Measurements from ENCODE around the gene GBE1.
A peak's percentile ranks its signal among the peaks of the same experiment; 100 is the strongest.

GBE1 gene

GRCh38 chr3:81760924-81761903 lies at the start of gene GBE1:
Gene GBE1 (minus strand): TSS chr3:81761645. CDS start chr3:81761517, 128 bp downstream.
- Histone ChIP-seq H3K9me3 (ENCODE audit: control insufficient read depth, low read depth, low read length) (no peaks in the 10 kb centered on the region), H3K4me3 (ENCODE audit: low read length) (peak within 1 kb of the TSS; percentile 76), H3K9ac (ENCODE audit: low read length) (peak within 1 kb of the TSS; percentile 85), H3K4me1 (ENCODE audit: control insufficient read depth, low read depth, low read length) (peaks cover 7% of the 10 kb centered on the region), H3K27ac (ENCODE audit: low read length) (peak within 1 kb of the TSS; percentile 82), H3K36me3 (ENCODE audit: control insufficient read depth, low read depth, low read length) (no peaks in the 10 kb centered on the region), H3K27me3 (ENCODE audit: control insufficient read depth, insufficient read depth, low read length) (no peaks in the 10 kb centered on the region)

- no peak overlapping the region for H3K9ac ChIP-seq (ENCODE audit: low read length)
- H3K27me3 ChIP-seq (ENCODE audit: control insufficient read depth, insufficient read depth, low read length): no peaks in the 10 kb centered on the region
- no peaks in the 10 kb centered on the region for H3K36me3 ChIP-seq (ENCODE audit: control insufficient read depth, low read depth, low read length)
- H3K27ac ChIP-seq (ENCODE audit: low read length): no peak overlapping the region
- H3K4me1 ChIP-seq (ENCODE audit: control insufficient read depth, low read depth, low read length): no peaks in the 10 kb centered on the region
- H3K9me3 ChIP-seq (ENCODE audit: control insufficient read depth, low read depth, low read length): no peaks in the 10 kb centered on the region
- no peak overlapping the region for H3K4me3 ChIP-seq (ENCODE audit: low read length)
These were observed 47.5 kb upstream of the GBE1 start for GRCh38 chr3:81808900-81809299.

- no peak overlapping the region for H3K27ac ChIP-seq (ENCODE audit: low read length)
- no peaks in the 10 kb centered on the region for H3K36me3 ChIP-seq (ENCODE audit: control insufficient read depth, low read depth, low read length)
- H3K9me3 ChIP-seq (ENCODE audit: control insufficient read depth, low read depth, low read length): no peaks in the 10 kb centered on the region
- no peak overlapping the region for H3K9ac ChIP-seq (ENCODE audit: low read length)
- H3K4me3 ChIP-seq (ENCODE audit: low read length): no peak overlapping the region
- H3K27me3 ChIP-seq (ENCODE audit: control insufficient read depth, insufficient read depth, low read length): no peaks in the 10 kb centered on the region
- H3K4me1 ChIP-seq (ENCODE audit: control insufficient read depth, low read depth, low read length): no peaks in the 10 kb centered on the region
These were observed 38.0 kb upstream of the GBE1 start for GRCh38 chr3:81799403-81799802.

- no peak overlapping the region for H3K4me3 ChIP-seq (ENCODE audit: low read length)
- no peak overlapping the region for H3K27ac ChIP-seq (ENCODE audit: low read length)
- no peak overlapping the region for H3K9ac ChIP-seq (ENCODE audit: low read length)
- H3K9me3 ChIP-seq (ENCODE audit: control insufficient read depth, low read depth, low read length): no peaks in the 10 kb centered on the region
- H3K36me3 ChIP-seq (ENCODE audit: control insufficient read depth, low read depth, low read length): no peaks in the 10 kb centered on the region
- no peaks in the 10 kb centered on the region for H3K4me1 ChIP-seq (ENCODE audit: control insufficient read depth, low read depth, low read length)
- H3K27me3 ChIP-seq (ENCODE audit: control insufficient read depth, insufficient read depth, low read length): no peaks in the 10 kb centered on the region
These were observed 32.0 kb upstream of the GBE1 start for GRCh38 chr3:81793410-81793809.

GRCh38 chr3:81790117-81790516 lies 28.7 kb upstream of the GBE1 start:
- no peak overlapping the region for H3K4me3 ChIP-seq (ENCODE audit: low read length)
- H3K4me1 ChIP-seq (ENCODE audit: control insufficient read depth, low read depth, low read length): no peaks in the 10 kb centered on the region
- H3K36me3 ChIP-seq (ENCODE audit: control insufficient read depth, low read depth, low read length): no peaks in the 10 kb centered on the region
- H3K27ac ChIP-seq (ENCODE audit: low read length): no peak overlapping the region
- H3K27me3 ChIP-seq (ENCODE audit: control insufficient read depth, insufficient read depth, low read length): no peaks in the 10 kb centered on the region
- no peak overlapping the region for H3K9ac ChIP-seq (ENCODE audit: low read length)
- no peaks in the 10 kb centered on the region for H3K9me3 ChIP-seq (ENCODE audit: control insufficient read depth, low read depth, low read length)

GRCh38 chr3:81789691-81790090 lies 28.2 kb upstream of the GBE1 start:
- H3K27ac ChIP-seq (ENCODE audit: low read length): no peak overlapping the region
- H3K4me3 ChIP-seq (ENCODE audit: low read length): no peak overlapping the region
- H3K4me1 ChIP-seq (ENCODE audit: control insufficient read depth, low read depth, low read length): no peaks in the 10 kb centered on the region
- no peak overlapping the region for H3K9ac ChIP-seq (ENCODE audit: low read length)
- no peaks in the 10 kb centered on the region for H3K9me3 ChIP-seq (ENCODE audit: control insufficient read depth, low read depth, low read length)
- no peaks in the 10 kb centered on the region for H3K27me3 ChIP-seq (ENCODE audit: control insufficient read depth, insufficient read depth, low read length)
- no peaks in the 10 kb centered on the region for H3K36me3 ChIP-seq (ENCODE audit: control insufficient read depth, low read depth, low read length)

- no peaks in the 10 kb centered on the region for H3K36me3 ChIP-seq (ENCODE audit: control insufficient read depth, low read depth, low read length)
- H3K4me3 ChIP-seq (ENCODE audit: low read length): no peak overlapping the region
- no peaks in the 10 kb centered on the region for H3K4me1 ChIP-seq (ENCODE audit: control insufficient read depth, low read depth, low read length)
- no peak overlapping the region for H3K9ac ChIP-seq (ENCODE audit: low read length)
- no peak overlapping the region for H3K27ac ChIP-seq (ENCODE audit: low read length)
- no peaks in the 10 kb centered on the region for H3K27me3 ChIP-seq (ENCODE audit: control insufficient read depth, insufficient read depth, low read length)
- H3K9me3 ChIP-seq (ENCODE audit: control insufficient read depth, low read depth, low read length): no peaks in the 10 kb centered on the region
These were observed 27.2 kb upstream of the GBE1 start for GRCh38 chr3:81788610-81789009.

- Histone ChIP-seq H3K4me3 (ENCODE audit: low read length) (no peak overlapping the region), H3K36me3 (ENCODE audit: control insufficient read depth, low read depth, low read length) (no peaks in the 10 kb centered on the region), H3K4me1 (ENCODE audit: control insufficient read depth, low read depth, low read length) (no peaks in the 10 kb centered on the region), H3K9ac (ENCODE audit: low read length) (no peak overlapping the region), H3K27me3 (ENCODE audit: control insufficient read depth, insufficient read depth, low read length) (no peaks in the 10 kb centered on the region), H3K9me3 (ENCODE audit: control insufficient read depth, low read depth, low read length) (no peaks in the 10 kb centered on the region), H3K27ac (ENCODE audit: low read length) (no peak overlapping the region)
These were observed 26.6 kb upstream of the GBE1 start for GRCh38 chr3:81788044-81788443.

- Histone ChIP-seq H3K27me3 (ENCODE audit: control insufficient read depth, insufficient read depth, low read length) (no peaks in the 10 kb centered on the region), H3K36me3 (ENCODE audit: control insufficient read depth, low read depth, low read length) (no peaks in the 10 kb centered on the region), H3K4me3 (ENCODE audit: low read length) (no peak overlapping the region), H3K9me3 (ENCODE audit: control insufficient read depth, low read depth, low read length) (no peaks in the 10 kb centered on the region), H3K4me1 (ENCODE audit: control insufficient read depth, low read depth, low read length) (no peaks in the 10 kb centered on the region), H3K27ac (ENCODE audit: low read length) (no peak overlapping the region), H3K9ac (ENCODE audit: low read length) (no peak overlapping the region)
These were observed 21.1 kb upstream of the GBE1 start for GRCh38 chr3:81782585-81782984.

- no peaks in the 10 kb centered on the region for H3K36me3 ChIP-seq (ENCODE audit: control insufficient read depth, low read depth, low read length)
- H3K27ac ChIP-seq (ENCODE audit: low read length): no peak overlapping the region
- no peak overlapping the region for H3K9ac ChIP-seq (ENCODE audit: low read length)
- H3K4me1 ChIP-seq (ENCODE audit: control insufficient read depth, low read depth, low read length): no peaks in the 10 kb centered on the region
- H3K27me3 ChIP-seq (ENCODE audit: control insufficient read depth, insufficient read depth, low read length): no peaks in the 10 kb centered on the region
- H3K9me3 ChIP-seq (ENCODE audit: control insufficient read depth, low read depth, low read length): no peaks in the 10 kb centered on the region
- no peak overlapping the region for H3K4me3 ChIP-seq (ENCODE audit: low read length)
These were observed 17.3 kb upstream of the GBE1 start for GRCh38 chr3:81778678-81779182.

- Histone ChIP-seq H3K4me3 (ENCODE audit: low read length) (no peak overlapping the region), H3K36me3 (ENCODE audit: control insufficient read depth, low read depth, low read length) (no peaks in the 10 kb centered on the region), H3K27me3 (ENCODE audit: control insufficient read depth, insufficient read depth, low read length) (no peaks in the 10 kb centered on the region), H3K9ac (ENCODE audit: low read length) (no peak overlapping the region), H3K9me3 (ENCODE audit: control insufficient read depth, low read depth, low read length) (no peaks in the 10 kb centered on the region), H3K27ac (ENCODE audit: low read length) (no peak overlapping the region), H3K4me1 (ENCODE audit: control insufficient read depth, low read depth, low read length) (no peaks in the 10 kb centered on the region)
These were observed 15.2 kb upstream of the GBE1 start for GRCh38 chr3:81776643-81777042.

GRCh38 chr3:81770710-81771109 lies 9.3 kb upstream of the GBE1 start:
- no peaks in the 10 kb centered on the region for H3K4me1 ChIP-seq (ENCODE audit: control insufficient read depth, low read depth, low read length)
- no peak overlapping the region for H3K9ac ChIP-seq (ENCODE audit: low read length)
- no peak overlapping the region for H3K27ac ChIP-seq (ENCODE audit: low read length)
- H3K27me3 ChIP-seq (ENCODE audit: control insufficient read depth, insufficient read depth, low read length): no peaks in the 10 kb centered on the region
- no peak overlapping the region for H3K4me3 ChIP-seq (ENCODE audit: low read length)
- H3K9me3 ChIP-seq (ENCODE audit: control insufficient read depth, low read depth, low read length): no peaks in the 10 kb centered on the region
- no peaks in the 10 kb centered on the region for H3K36me3 ChIP-seq (ENCODE audit: control insufficient read depth, low read depth, low read length)

Data from iPS-18a (cell line).